ENCODE results near the gene TPP2. TPM values are rescaled to one million over a fixed set of nuclear protein-coding genes. Genes with fewer than 3 reads are reported as not detected.
A peak's percentile ranks its signal among the peaks of the same experiment; 100 is the strongest.

The TPP2 gene
- 59.3 and 173 TPM in 2 replicates for total RNA-seq (2011; cell fraction: chromatin; rRNA removed; ENCODE audit: low replicate concordance)
- 21.5 and 35.4 TPM in 2 replicates for total RNA-seq (2011; cell fraction: nucleolus; rRNA removed)
- total RNA-seq (2011; cell fraction: nucleoplasm; rRNA removed): 60.6 and 83.5 TPM in 2 replicates
- 42.3 and 47.5 TPM in 2 replicates for total RNA-seq (2014; rRNA removed)
- 83.8 and 88.3 TPM in 2 replicates for total RNA-seq (2014; rRNA removed; fragmentation: Illumina TruSeq; extraction: Trizol)
- 72.2 and 74.3 TPM in 2 replicates for total RNA-seq (2015; rRNA removed; fragmentation: Illumina TruSeq; extraction: Trizol)
- total RNA-seq (2021): 55.1 and 55.9 TPM in 2 replicates
- 41.6 and 51.1 TPM in 2 replicates for polyA plus RNA-seq (2011; rRNA removed)
- 8.8 and 17.5 TPM in 2 replicates for polyA plus RNA-seq (2011; cell fraction: cytosol; rRNA removed)
- 59.0 and 83.2 TPM in 2 replicates for polyA plus RNA-seq (2011; cell fraction: nucleus; rRNA removed)
- polyA plus RNA-seq (2012): 29.6 and 40.0 TPM in 2 replicates
- polyA plus RNA-seq (2014; fragmentation: Illumina TruSeq; extraction: Trizol): 67.7 and 87.7 TPM in 2 replicates
- 10 to 100 TPM; 18.8 to 25.8 TPM for polyA plus RNA-seq (2014; fragmentation: Nextera tagmentation; extraction: Ambion mirVana)
- polyA plus RNA-seq (2014; rRNA removed): 57.7 and 73.0 TPM in 2 replicates
- 94.1 and 112 TPM in 2 replicates for polyA minus RNA-seq (2011; rRNA and poly(A)+ RNA removed)
- 28.1 and 32.4 TPM in 2 replicates for polyA minus RNA-seq (2011; cell fraction: cytosol; rRNA and poly(A)+ RNA removed)
- 55.7 and 92.2 TPM in 2 replicates for polyA minus RNA-seq (2011; cell fraction: nucleus; rRNA and poly(A)+ RNA removed)
- Bru-seq, nascent RNA: percentile 93 among the genes with signal in this experiment
- percentile 94 among the genes with signal in this experiment for BruChase-seq, experiment 1, labeled RNA remaining after a 2-hour chase
- BruChase-seq, experiment 2, labeled RNA remaining after a 6-hour chase: percentile 93 among the genes with signal in this experiment
- long read RNA-seq, experiment 1, full-length matches to known transcripts: 55 of 142 reads
- long read RNA-seq, experiment 1, partial matches to known transcripts: 59 of 142 reads
- long read RNA-seq, experiment 1, other reads (novel, unspliced or antisense): 28 of 142 reads
- long read RNA-seq, experiment 2, full-length matches to known transcripts: 4 of 29 reads
- long read RNA-seq, experiment 2, partial matches to known transcripts: 13 of 29 reads
- long read RNA-seq, experiment 2, other reads (novel, unspliced or antisense): 12 of 29 reads
- long read RNA-seq, experiment 3, partial matches to known transcripts: 22 of 29 reads
- long read RNA-seq, experiment 3, other reads (novel, unspliced or antisense): 5 of 29 reads

DNA sequence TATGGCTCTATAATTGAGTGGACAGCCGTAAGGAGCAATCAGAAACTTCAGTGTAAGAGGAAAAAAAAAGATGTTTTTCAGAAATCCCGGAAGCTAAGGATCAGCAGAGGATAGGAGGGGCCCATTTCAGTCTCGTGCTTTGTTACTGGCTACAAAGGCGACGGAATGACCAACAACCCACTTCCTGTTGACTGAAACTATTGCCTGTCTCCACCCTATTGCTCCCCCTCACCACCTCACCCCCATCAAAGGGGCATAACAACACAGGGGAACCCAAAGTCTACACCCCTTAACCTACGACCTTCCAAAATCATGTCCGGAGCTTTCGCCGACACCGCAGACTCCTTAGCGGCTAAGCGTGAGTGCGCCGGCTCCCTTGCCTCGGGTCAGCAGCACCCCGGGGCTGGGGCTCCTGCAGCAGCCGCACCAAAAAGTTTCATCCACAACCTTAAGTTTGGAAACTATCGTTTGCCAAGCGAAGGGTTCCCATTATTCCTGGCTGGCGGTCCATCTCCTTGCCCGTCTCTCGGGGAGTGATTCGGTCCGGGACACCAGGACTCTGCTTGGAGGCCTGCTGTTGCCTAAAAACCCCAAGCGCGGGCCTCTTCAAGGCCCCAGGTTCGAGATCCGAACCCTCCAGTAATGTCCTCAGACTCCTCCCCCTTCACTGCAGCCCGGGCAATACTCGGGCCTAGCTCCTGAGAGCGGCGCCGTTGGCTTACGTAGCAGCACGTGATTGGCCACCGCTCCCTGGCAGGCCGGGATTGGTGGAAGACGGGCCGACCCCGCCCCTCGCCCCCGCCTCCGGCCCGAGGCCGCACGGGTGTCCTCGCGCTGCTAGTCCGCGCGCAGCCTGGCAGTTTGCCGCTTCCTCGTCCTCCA is at the start of gene TPP2:
TSS of gene TPP2 (plus strand) at position 840 of the 882 bp plus-strand sequence. CDS start 53 bp downstream, outside the sequence.
- in situ Hi-C loops (cut with MboI): loop anchor here (5.0 kb wide), 1 partner anchor 251 kb away; the partner anchor contains the start of gene ERCC5
- H3K79me2 ChIP-seq (ENCODE audit: control insufficient read depth, insufficient read depth, low read length): peaks cover 64% of the 10 kb centered on the region
- intact Hi-C loops (cut with micrococcal nuclease): loop anchor here (1.0 to 2.0 kb wide), 3 partner anchors 176 to 249 kb away; partner anchors contain the start of gene TEX30
- TF ChIP-seq, protein P1, sequence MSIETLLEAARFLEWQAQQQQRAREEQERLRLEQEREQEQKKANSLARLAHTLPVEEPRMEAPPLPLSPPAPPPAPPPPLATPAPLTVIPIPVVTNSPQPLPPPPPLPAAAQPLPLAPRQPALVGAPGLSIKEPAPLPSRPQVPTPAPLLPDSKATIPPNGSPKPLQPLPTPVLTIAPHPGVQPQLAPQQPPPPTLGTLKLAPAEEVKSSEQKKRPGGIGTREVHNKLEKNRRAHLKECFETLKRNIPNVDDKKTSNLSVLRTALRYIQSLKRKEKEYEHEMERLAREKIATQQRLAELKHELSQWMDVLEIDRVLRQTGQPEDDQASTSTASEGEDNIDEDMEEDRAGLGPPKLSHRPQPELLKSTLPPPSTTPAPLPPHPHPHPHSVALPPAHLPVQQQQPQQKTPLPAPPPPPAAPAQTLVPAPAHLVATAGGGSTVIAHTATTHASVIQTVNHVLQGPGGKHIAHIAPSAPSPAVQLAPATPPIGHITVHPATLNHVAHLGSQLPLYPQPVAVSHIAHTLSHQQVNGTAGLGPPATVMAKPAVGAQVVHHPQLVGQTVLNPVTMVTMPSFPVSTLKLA (conservative IDR thresholded peaks at IDR 0.05): peak; percentile 57 to 79
- TF ChIP-seq, protein P2, sequence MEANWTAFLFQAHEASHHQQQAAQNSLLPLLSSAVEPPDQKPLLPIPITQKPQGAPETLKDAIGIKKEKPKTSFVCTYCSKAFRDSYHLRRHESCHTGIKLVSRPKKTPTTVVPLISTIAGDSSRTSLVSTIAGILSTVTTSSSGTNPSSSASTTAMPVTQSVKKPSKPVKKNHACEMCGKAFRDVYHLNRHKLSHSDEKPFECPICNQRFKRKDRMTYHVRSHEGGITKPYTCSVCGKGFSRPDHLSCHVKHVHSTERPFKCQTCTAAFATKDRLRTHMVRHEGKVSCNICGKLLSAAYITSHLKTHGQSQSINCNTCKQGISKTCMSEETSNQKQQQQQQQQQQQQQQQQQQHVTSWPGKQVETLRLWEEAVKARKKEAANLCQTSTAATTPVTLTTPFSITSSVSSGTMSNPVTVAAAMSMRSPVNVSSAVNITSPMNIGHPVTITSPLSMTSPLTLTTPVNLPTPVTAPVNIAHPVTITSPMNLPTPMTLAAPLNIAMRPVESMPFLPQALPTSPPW (CRISPR knock-in tag; IDR thresholded peaks at IDR 0.05): peak; percentile 78
- TF ChIP-seq RBFOX2 (IDR thresholded peaks at IDR 0.05; ENCODE audit: low read depth, low read length): peak; percentile 98
- TF ChIP-seq SMAD4 (CRISPR knock-in tag; conservative IDR thresholded peaks at IDR 0.05): 0 out of 2 replicates have a peak, but pooled peaks have one; percentile 26
- TF ChIP-seq, protein P3, sequence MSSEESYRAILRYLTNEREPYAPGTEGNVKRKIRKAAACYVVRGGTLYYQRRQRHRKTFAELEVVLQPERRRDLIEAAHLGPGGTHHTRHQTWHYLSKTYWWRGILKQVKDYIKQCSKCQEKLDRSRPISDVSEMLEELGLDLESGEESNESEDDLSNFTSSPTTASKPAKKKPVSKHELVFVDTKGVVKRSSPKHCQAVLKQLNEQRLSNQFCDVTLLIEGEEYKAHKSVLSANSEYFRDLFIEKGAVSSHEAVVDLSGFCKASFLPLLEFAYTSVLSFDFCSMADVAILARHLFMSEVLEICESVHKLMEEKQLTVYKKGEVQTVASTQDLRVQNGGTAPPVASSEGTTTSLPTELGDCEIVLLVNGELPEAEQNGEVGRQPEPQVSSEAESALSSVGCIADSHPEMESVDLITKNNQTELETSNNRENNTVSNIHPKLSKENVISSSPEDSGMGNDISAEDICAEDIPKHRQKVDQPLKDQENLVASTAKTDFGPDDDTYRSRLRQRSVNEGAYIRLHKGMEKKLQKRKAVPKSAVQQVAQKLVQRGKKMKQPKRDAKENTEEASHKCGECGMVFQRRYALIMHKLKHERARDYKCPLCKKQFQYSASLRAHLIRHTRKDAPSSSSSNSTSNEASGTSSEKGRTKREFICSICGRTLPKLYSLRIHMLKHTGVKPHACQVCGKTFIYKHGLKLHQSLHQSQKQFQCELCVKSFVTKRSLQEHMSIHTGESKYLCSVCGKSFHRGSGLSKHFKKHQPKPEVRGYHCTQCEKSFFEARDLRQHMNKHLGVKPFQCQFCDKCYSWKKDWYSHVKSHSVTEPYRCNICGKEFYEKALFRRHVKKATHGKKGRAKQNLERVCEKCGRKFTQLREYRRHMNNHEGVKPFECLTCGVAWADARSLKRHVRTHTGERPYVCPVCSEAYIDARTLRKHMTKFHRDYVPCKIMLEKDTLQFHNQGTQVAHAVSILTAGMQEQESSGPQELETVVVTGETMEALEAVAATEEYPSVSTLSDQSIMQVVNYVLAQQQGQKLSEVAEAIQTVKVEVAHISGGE (CRISPR knock-in tag; IDR thresholded peaks at IDR 0.05): peak in 2 of 3 experiments; percentile 8 to 84; a peak in 2 of 6 replicates
- peak; percentile 54; the same call in 1 of the 2 replicates for TF ChIP-seq TAF7 (tag; IDR thresholded peaks at IDR 0.05)

More for the DNA sequence above, at the start of gene TPP2:
- ChIA-PET CTCF (ENCODE audit: low intra/inter-chr PET ratio) (no interaction called here), POLR2A (interaction anchor here (0.6 to 3.6 kb wide), 9 partner anchors 10 to 309 kb away, joined by 3 to 21 read pairs (median 3); partner anchors contain the start of genes ERCC5 and TEX30)
- no peaks in the 10 kb centered on the region for H3K9me3 ChIP-seq (replicated peaks; ENCODE audit: control insufficient read depth, insufficient read depth, low read depth, low read length)
- peak; percentile 96 to 99 (median 99) for DNase-seq (ENCODE audit: extremely low read depth in 1 of 4, low spot score in 3 of 4)
- peak within 1 kb of the TSS; percentile 89 for H3K4me3 ChIP-seq
- peak within 1 kb of the TSS; percentile 92 to 99 for H3K9ac ChIP-seq (ENCODE audit: insufficient read depth in 1 of 2, low read depth in 2 of 2, low read length in 2 of 2)
- peak; percentile 86 for ATAC-seq
- H4K20me1 ChIP-seq (replicated peaks; ENCODE audit: control insufficient read depth, insufficient read depth, low read length): peaks cover 8% of the 10 kb centered on the region
- no peaks in the 10 kb centered on the region for H3K9me1 ChIP-seq (ENCODE audit: control insufficient read depth, insufficient read depth, low read length)
- H3K36me3 ChIP-seq (ENCODE audit: control insufficient read depth, insufficient read depth, low read length): peaks cover 12% of the 10 kb centered on the region; the same call in 2 of the 3 replicates
- peak within 1 kb of the TSS; percentile 77 for H2AFZ ChIP-seq (ENCODE audit: low read depth, low read length)
- no peaks in the 10 kb centered on the region for H3K27me3 ChIP-seq (ENCODE audit: control insufficient read depth in 2 of 2, insufficient read depth in 2 of 2, low read length in 2 of 2)
- H3K4me1 ChIP-seq (replicated peaks in 1 of 2; ENCODE audit: control insufficient read depth in 2 of 2, insufficient read depth in 2 of 2, low read length in 2 of 2): peaks cover 11 to 17% of the 10 kb centered on the region in 2 experiments
- 0% methylated on average over 25 of the region's 53 CpGs for WGBS (ENCODE audit: insufficient coverage, low coverage, missing lambda C conversion rate)
- peak; percentile 94 for FAIRE-seq
- no TSS peak for BruUV-seq (replicated peaks)
- peak within 1 kb of the TSS; percentile 88 for H3K4me2 ChIP-seq (ENCODE audit: insufficient read depth, low read length)
- peak within 1 kb of the TSS; percentile 96 for H3K27ac ChIP-seq (ENCODE audit: extremely low read depth, low read depth, low read length)

All from K562 (cell line).